SK-N-SH (cell line): Measurements from ENCODE around the gene LAMC2. TPM values are rescaled to one million over a fixed set of nuclear protein-coding genes. Genes with fewer than 3 reads are reported as not detected.

Source experiments
- CTCF ChIA-PET: fragments of 300-600, 350-600 bp; formaldehyde crosslinking; extraction: SDS; loops from one replicate; lab custom pipeline; 2021; lab: Yijun Ruan, JAX
- POLR2A ChIA-PET: fragments of 350-600 bp; sonication (Branson Sonifier 250); formaldehyde crosslinking; extraction: SDS; loops from one replicate; lab custom pipeline; 2020; ENCODE audit warnings: antibody characterized with exemption, inconsistent platforms; lab: Yijun Ruan, JAX
- DNase-seq: peaks from one replicate; pipeline ENCODE4 v3.0.0; 2012
- H2AFZ ChIP-seq: fragments of 200-600 bp; sonication (generic); 2 replicates; pipeline ENCODE4 v1.8.1; 2016; ENCODE audit warnings: antibody characterized with exemption, mild to moderate bottlenecking, low read depth
- H3F3A ChIP-seq: fragments of 200-600 bp; sonication (generic); replicated peaks from 2 replicates; pipeline ENCODE3; 2016; ENCODE audit warnings: antibody characterized with exemption, mild to moderate bottlenecking; ENCODE audit not compliant: insufficient read depth
- H3K27ac ChIP-seq, 2 experiments: fragments of 200-500 bp in 1 of 2; fragments of 200-600 bp in 1 of 2; sonication (Bioruptor generic) in 1 of 2; sonication (generic), shearing (Covaris generic) in 1 of 2; 2 replicates each; pipeline versions ENCODE4 v1.5.1 to v1.6.1; 2014 to 2016; ENCODE audit warnings: low read depth in 2 of 2, inconsistent platforms in 1 of 2, low read length in 1 of 2, mild to moderate bottlenecking in 1 of 2, mixed read lengths in 1 of 2
- H3K27me3 ChIP-seq: fragments of 200-600 bp; sonication (generic), shearing (Covaris generic); 2 replicates; pipeline ENCODE4 v1.6.1; 2016; ENCODE audit warnings: mixed run types; ENCODE audit not compliant: insufficient read depth
- H3K36me3 ChIP-seq, 2 experiments: fragments of 200-500 bp in 1 of 2; fragments of 200-600 bp in 1 of 2; sonication (Bioruptor generic) in 1 of 2; sonication (generic) in 1 of 2; replicated peaks in 1 of 2; 2 replicates each; pipeline versions ENCODE3 to v1.5.1; 2014 to 2016; ENCODE audit warnings: low read length in 1 of 2, mild to moderate bottlenecking in 1 of 2; ENCODE audit not compliant: insufficient read depth in 2 of 2, control insufficient read depth in 1 of 2
- H3K4me1 ChIP-seq, 2 experiments: fragments of 200-500 bp in 1 of 2; fragments of 200-600 bp in 1 of 2; sonication (Bioruptor generic) in 1 of 2; sonication (generic), shearing (Covaris generic) in 1 of 2; 2 replicates each; pipeline versions ENCODE4 v1.5.1 to v1.6.1; 2014 to 2016; ENCODE audit warnings: low read depth in 1 of 2, low read length in 1 of 2, mixed run types in 1 of 2; ENCODE audit not compliant: insufficient read depth in 2 of 2, control insufficient read depth in 1 of 2
- H3K4me2 ChIP-seq: fragments of 200-600 bp; sonication (generic), shearing (Covaris generic); 2 replicates; pipeline ENCODE4 v1.6.1; 2017; ENCODE audit warnings: mixed run types
- H3K4me3 ChIP-seq, 2 experiments: fragments of 200-500 bp in 1 of 2; fragments of 200-600 bp in 1 of 2; sonication (Bioruptor generic) in 1 of 2; sonication (generic), shearing (Covaris generic) in 1 of 2; 2 replicates each; pipeline versions ENCODE4 v1.5.1 to v1.8.1; 2014 to 2016; ENCODE audit warnings: low read depth in 2 of 2, inconsistent platforms in 1 of 2, low read length in 1 of 2, mild to moderate bottlenecking in 1 of 2, mixed read lengths in 1 of 2, moderate library complexity in 1 of 2
- H3K79me2 ChIP-seq: fragments of 200-600 bp; sonication (generic); 2 replicates; pipeline ENCODE4 v1.8.1; 2017; ENCODE audit warnings: mild to moderate bottlenecking; ENCODE audit not compliant: insufficient read depth
- H3K9ac ChIP-seq: fragments of 200-600 bp; sonication (generic); 2 replicates; pipeline ENCODE4 v1.6.1; 2017; ENCODE audit warnings: mixed run types
- H3K9me2 ChIP-seq: fragments of 200-600 bp; sonication (generic); 2 replicates; pipeline ENCODE4 v1.6.1; 2017; ENCODE audit warnings: mixed run types
- H3K9me3 ChIP-seq: fragments of 200-600 bp; sonication (generic); 2 replicates; pipeline ENCODE4 v1.6.1; 2017; ENCODE audit warnings: mixed run types, mild to moderate bottlenecking, moderate library complexity
- H4K20me1 ChIP-seq: fragments of 200-600 bp; sonication (generic); 2 replicates; pipeline ENCODE4 v1.6.1; 2017; ENCODE audit warnings: mild to moderate bottlenecking, mixed run types; ENCODE audit not compliant: insufficient read depth
- CHD2 ChIP-seq: fragments of 150-350 bp; IDR thresholded peaks from 2 replicates; pipeline ENCODE4 v1.6.1; 2018; ENCODE audit warnings: low read length; ENCODE audit not compliant: partially characterized antibody
- ELF1 ChIP-seq: IDR thresholded peaks from 2 replicates; pipeline ENCODE4 v1.4.0; 2012
- EZH2phosphoT487 ChIP-seq: fragments of 200-600 bp; sonication (generic); IDR thresholded peaks from 2 replicates; pipeline ENCODE4 v1.6.1; 2017; ENCODE audit warnings: low read depth, mixed run types, mild to moderate bottlenecking, antibody characterized with exemption, moderate library complexity, borderline replicate concordance
- FOXJ3 ChIP-seq: sonication (generic); formaldehyde crosslinking; IDR thresholded peaks from 2 replicates; pipeline ENCODE4 v1.5.1; 2020; ENCODE audit warnings: mild to moderate bottlenecking, missing genetic modification reagents
- GABPA ChIP-seq: IDR thresholded peaks from 2 replicates; pipeline ENCODE4 v1.4.0; 2012; ENCODE audit warnings: low read depth, mild to moderate bottlenecking
- GATA2 ChIP-seq: sonication (generic); formaldehyde crosslinking; IDR thresholded peaks from 2 replicates; pipeline ENCODE4 v1.5.0; 2020; ENCODE audit warnings: mild to moderate bottlenecking, missing genetic modification reagents
- MAX ChIP-seq: IDR thresholded peaks from 2 replicates; pipeline ENCODE4 v1.4.0; 2012; ENCODE audit warnings: low read depth
- PBX3 ChIP-seq: IDR thresholded peaks from 2 replicates; pipeline ENCODE4; 2012
- POLR2AphosphoS5 ChIP-seq: IDR thresholded peaks from 2 replicates; pipeline ENCODE4 v1.6.1; 2012; ENCODE audit warnings: low read depth, low read length
- REST ChIP-seq: IDR thresholded peaks from 2 replicates; pipeline ENCODE4 v1.6.1; 2012; ENCODE audit warnings: mild to moderate bottlenecking, low read depth, low read length, moderate library complexity
- RXRA ChIP-seq: IDR thresholded peaks from 2 replicates; pipeline ENCODE4 v1.4.0; 2012; ENCODE audit warnings: low read depth, mild to moderate bottlenecking, borderline replicate concordance
- SIN3A ChIP-seq: IDR thresholded peaks from 2 replicates; pipeline ENCODE4 v1.6.1; 2012; ENCODE audit warnings: low read depth, mild to moderate bottlenecking, low read length, moderate library complexity, borderline replicate concordance
- YY1 ChIP-seq: IDR thresholded peaks from 2 replicates; pipeline ENCODE4 v1.4.0; 2012; ENCODE audit warnings: low read depth, mild to moderate bottlenecking
- WGBS: methylation state at CpG from one replicate; pipeline ENCODE4 v1.1.6; 2017; ENCODE audit warnings: low lambda C conversion rate; 5-methylcytosine and 5-hydroxymethylcytosine counted together
- polyA plus RNA-seq, 3 experiments: library from polyadenylated mRNA; depleted of rRNA; stranded (reverse); fragments of >200 nt; gene quantifications; 2 replicates each; pipeline ENCODE4 v1.2.3, GENCODE V29; 2012

The LAMC2 gene
- polyA plus RNA-seq, 1 of the 3 experiments (the other 2 are of a cell fraction) = 0.15 TPM

- TF ChIP-seq GATA2 (CRISPR knock-in tag) (no peak), RXRA (no peak), YY1 (no peak), PBX3 (no peak), CHD2 (no peak), ELF1 (no peak), EZH2phosphoT487 (no peak)
Measured at GRCh38 chr1:183166454-183166853, 19.6 kb upstream of the LAMC2 start (continued).

GRCh38 chr1:183167676-183168075 is 18.4 kb upstream of the LAMC2 start:
- CTCF ChIA-PET = interaction anchor here (0.8 to 1.8 kb wide), 2 partner anchors 60 to 67 kb away, joined by 3 to 5 read pairs; no protein-coding TSS in a partner anchor
- H3K4me1 ChIP-seq = peaks cover 0 to 18% of the 10 kb centered on the region in 2 experiments
- peaks cover 19% of the 10 kb centered on the region for H3F3A ChIP-seq
- H3K9me3 ChIP-seq = no peaks in the 10 kb centered on the region
- H3K79me2 ChIP-seq = no peaks in the 10 kb centered on the region
- DNase-seq = no peak
- POLR2A ChIA-PET = no interaction called here
- H3K27me3 ChIP-seq = no peaks in the 10 kb centered on the region
- TF ChIP-seq REST = no peak
- TF ChIP-seq MAX = no peak
- no peak for TF ChIP-seq FOXJ3 (CRISPR knock-in tag)
- TF ChIP-seq PBX3 = no peak
- no peak for TF ChIP-seq GABPA
- no peak for TF ChIP-seq YY1
- TF ChIP-seq SIN3A = no peak
- TF ChIP-seq POLR2AphosphoS5 = no peak
- H3K9ac ChIP-seq = no peak overlapping the region
- H2AFZ ChIP-seq = no peak overlapping the region
- H3K4me3 ChIP-seq = no peak overlapping the region
- no peak overlapping the region for H3K4me2 ChIP-seq
- H4K20me1 ChIP-seq = no peaks in the 10 kb centered on the region
- no peak overlapping the region for H3K27ac ChIP-seq
- no peaks in the 10 kb centered on the region for H3K36me3 ChIP-seq
- H3K9me2 ChIP-seq = no peaks in the 10 kb centered on the region
- WGBS = 100% methylated on average over 1 of the region's 1 CpG
